Lower lobe of right lung (tissue), 2 donors: ENCODE results near the gene SPC24. TPM values are rescaled to one million over a fixed set of nuclear protein-coding genes. Genes with fewer than 3 reads are reported as not detected.

ENCODE experiments used
- ATAC-seq, 2 donors: fragments of 200-7000 bp; cut with Tn5 transposase; one replicate each; pipeline ENCODE4 v1.9.1; 2020 to 2022; ENCODE audit warnings: mild to moderate bottlenecking in 2 of 2, moderate library complexity in 2 of 2
- DNase-seq: peaks from one replicate; pipeline ENCODE4 v3.0.0-alpha.2; 2020
- H3K27ac ChIP-seq: fragments of 200-600 bp; one replicate; pipeline ENCODE4 v1.8.0; 2022
- H3K27me3 ChIP-seq: fragments of 200-600 bp; one replicate; pipeline ENCODE4 v1.8.0; 2022; ENCODE audit warnings: low read depth
- H3K36me3 ChIP-seq: fragments of 200-600 bp; one replicate; pipeline ENCODE4 v1.8.0; 2022; ENCODE audit warnings: mild to moderate bottlenecking
- H3K4me1 ChIP-seq: fragments of 200-600 bp; one replicate; pipeline ENCODE4 v1.8.0; 2022
- H3K4me3 ChIP-seq: fragments of 200-600 bp; one replicate; pipeline ENCODE4 v1.8.0; 2022; ENCODE audit warnings: mild to moderate bottlenecking
- H3K9me3 ChIP-seq: fragments of 200-600 bp; one replicate; pipeline ENCODE4 v1.8.0; 2022
- intact Hi-C: fragments of 100-400 bp; cut with DNase I; formaldehyde crosslinking; loops from one replicate; pipeline ENCODE4 v1.11.0; 2022
- total RNA-seq: library from RNA; stranded (reverse); fragmentation: NEBNext Ultra II Directional; extraction: Animal tissue kit (Norgen Biotek cat#: 25700); gene quantifications from one replicate; pipeline ENCODE4 v1.2.1, GENCODE V29; 2021
- TF ChIP-seq, protein P1 (sequence below): fragments of 200-600 bp; IDR thresholded peaks from one replicate; pipeline ENCODE4 v1.8.0; 2022; ENCODE audit warnings: antibody characterized with exemption, mild to moderate bottlenecking
- donor health status: DM: no; HTN: yes; CAD: no; lungs with severe emphysema.

Gene SPC24
- total RNA-seq, 1 donor from 2014 or later: 1.8 TPM

DNA sequence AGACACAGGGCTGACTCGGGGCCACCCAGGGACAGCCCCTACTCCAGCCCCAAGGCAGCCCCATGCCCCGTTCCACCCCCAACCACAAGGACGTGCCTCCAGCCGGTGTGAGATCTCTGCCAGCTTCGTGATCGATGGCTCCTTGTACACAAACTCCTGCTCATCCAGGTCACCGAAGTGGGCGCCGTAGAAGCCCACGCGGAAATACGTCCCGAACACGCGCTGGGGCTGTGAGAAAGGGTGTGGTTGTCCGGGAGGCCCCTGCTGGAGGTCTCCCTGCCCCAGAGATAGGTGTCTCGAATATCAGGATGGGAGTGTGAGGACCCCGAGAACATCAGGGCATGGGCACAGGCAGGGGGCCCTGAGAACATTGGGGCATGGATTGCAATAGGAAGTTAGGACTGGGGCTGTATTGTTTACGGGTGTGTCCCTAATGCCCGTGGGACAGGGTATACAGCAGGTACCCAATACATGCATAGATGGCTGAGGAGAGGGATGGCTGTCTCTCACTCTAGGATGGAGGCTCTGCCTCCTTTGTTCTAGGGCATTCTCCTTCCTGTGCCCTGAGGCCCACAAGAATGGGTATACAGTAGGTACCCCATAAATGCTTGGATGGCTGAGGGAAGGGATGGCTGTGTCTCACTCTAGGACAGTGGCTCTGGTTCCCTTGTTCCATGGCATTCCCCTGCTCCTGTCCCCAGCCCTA is 47.1 kb upstream of the SPC24 start:
- H3K4me1 ChIP-seq: peaks cover 34% of the 10 kb centered on the region
- ATAC-seq (no peak), DNase-seq (no peak)
- H3K4me3 ChIP-seq: no peak overlapping the region
- peaks cover 48% of the 10 kb centered on the region for H3K36me3 ChIP-seq
- H3K9me3 ChIP-seq: no peaks in the 10 kb centered on the region
- H3K27ac ChIP-seq: peak overlapping the region; percentile 76
- TF ChIP-seq, protein P1, sequence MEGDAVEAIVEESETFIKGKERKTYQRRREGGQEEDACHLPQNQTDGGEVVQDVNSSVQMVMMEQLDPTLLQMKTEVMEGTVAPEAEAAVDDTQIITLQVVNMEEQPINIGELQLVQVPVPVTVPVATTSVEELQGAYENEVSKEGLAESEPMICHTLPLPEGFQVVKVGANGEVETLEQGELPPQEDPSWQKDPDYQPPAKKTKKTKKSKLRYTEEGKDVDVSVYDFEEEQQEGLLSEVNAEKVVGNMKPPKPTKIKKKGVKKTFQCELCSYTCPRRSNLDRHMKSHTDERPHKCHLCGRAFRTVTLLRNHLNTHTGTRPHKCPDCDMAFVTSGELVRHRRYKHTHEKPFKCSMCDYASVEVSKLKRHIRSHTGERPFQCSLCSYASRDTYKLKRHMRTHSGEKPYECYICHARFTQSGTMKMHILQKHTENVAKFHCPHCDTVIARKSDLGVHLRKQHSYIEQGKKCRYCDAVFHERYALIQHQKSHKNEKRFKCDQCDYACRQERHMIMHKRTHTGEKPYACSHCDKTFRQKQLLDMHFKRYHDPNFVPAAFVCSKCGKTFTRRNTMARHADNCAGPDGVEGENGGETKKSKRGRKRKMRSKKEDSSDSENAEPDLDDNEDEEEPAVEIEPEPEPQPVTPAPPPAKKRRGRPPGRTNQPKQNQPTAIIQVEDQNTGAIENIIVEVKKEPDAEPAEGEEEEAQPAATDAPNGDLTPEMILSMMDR: no peak
- intact Hi-C loops: loop anchor here (5.0 kb wide), 1 partner anchor 65 kb away; no protein-coding TSS in a partner anchor
- H3K27me3 ChIP-seq: no peaks in the 10 kb centered on the region

DNA sequence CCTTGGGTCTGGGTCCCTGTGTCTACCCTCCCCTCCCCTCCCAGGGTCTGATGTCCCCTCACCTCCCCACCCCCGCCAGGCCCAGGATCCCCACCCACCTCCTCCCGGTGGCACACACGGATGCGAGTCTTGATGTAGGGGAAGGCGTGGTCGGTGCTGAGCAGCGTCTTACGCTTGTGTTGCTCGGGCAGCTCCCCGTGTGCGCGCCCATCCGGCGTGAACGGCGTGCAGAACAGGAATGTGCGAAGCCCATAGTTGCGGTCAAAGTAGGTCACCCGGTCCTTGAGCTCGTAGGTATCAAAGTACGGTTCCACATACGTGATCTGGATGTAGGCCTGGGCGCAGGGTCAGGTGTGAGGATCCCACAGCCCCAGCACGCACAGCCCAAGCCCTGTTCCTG is 46.2 kb upstream of the SPC24 start:
- Histone ChIP-seq H3K36me3 (peaks cover 39% of the 10 kb centered on the region), H3K27me3 (no peaks in the 10 kb centered on the region), H3K4me1 (peaks cover 35% of the 10 kb centered on the region), H3K27ac (no peak overlapping the region), H3K4me3 (no peak overlapping the region), H3K9me3 (no peaks in the 10 kb centered on the region)
- ATAC-seq (no peak), DNase-seq (no peak)
- TF ChIP-seq, protein P1: no peak
- intact Hi-C loops: loop anchor here (5.0 kb wide), 1 partner anchor 64 kb away; no protein-coding TSS in a partner anchor

DNA sequence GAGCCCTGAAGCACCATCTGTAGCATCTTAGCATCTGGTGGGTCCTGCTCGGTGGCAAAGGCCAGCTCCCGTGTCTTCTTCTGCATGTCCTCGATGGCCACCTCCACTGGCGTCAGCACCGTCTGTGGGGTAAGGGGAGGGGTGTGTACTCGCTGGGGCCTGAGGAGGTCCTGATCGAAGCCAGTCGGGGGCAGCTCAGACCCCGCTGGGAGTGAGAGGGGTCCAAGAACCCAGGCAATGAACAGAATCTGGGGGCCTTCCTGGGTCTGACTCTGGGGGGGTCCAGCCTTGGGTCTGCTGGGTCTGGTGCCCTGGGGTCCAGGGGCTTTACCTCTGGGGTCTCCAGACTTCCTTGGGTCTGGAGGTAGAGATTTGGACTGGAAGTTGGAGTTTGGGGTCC is 45.3 kb upstream of the SPC24 start:
- intact Hi-C loops: loop anchor here (5.0 kb wide), 1 partner anchor 64 kb away; no protein-coding TSS in a partner anchor
- Histone ChIP-seq H3K27ac (no peak overlapping the region), H3K4me3 (no peak overlapping the region), H3K27me3 (no peaks in the 10 kb centered on the region), H3K36me3 (peaks cover 31% of the 10 kb centered on the region), H3K4me1 (peaks cover 43% of the 10 kb centered on the region), H3K9me3 (no peaks in the 10 kb centered on the region)
- DNase-seq (no peak), ATAC-seq (no peak)
- TF ChIP-seq, protein P1: no peak

DNA sequence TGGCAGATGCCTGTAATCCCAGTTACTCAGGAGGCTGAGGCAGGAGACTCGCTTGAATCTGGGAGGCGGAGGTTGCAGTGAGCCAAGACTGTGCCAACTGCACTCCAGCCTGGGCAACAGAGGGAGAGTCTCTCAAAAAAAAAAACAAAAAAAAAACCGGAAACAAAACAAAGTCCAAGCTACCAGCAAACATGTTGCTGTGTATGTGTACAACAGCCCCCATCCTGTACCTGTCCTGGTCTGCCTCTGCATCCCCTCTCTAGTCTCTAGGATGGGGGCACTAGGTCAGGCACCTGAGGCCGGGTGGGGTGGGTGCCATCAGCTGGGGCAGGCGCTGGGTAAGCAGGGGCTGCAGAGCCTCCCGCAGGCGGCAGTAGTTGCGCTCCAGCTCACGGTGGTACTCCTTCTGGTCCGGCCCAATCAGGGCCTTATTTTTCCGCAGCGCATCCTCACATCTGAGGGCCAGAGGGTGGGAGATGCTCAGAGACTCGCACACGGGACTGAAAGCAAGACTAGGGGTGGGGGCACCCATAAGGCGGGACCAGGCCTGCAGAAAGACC is 44.5 kb upstream of the SPC24 start:
- DNase-seq (no peak), ATAC-seq (no peak)
- Histone ChIP-seq H3K27me3 (no peaks in the 10 kb centered on the region), H3K27ac (no peak overlapping the region), H3K4me3 (no peak overlapping the region), H3K36me3 (peaks cover 33% of the 10 kb centered on the region), H3K4me1 (peaks cover 52% of the 10 kb centered on the region), H3K9me3 (no peaks in the 10 kb centered on the region)
- intact Hi-C loops: loop anchor here (5.0 kb wide), 1 partner anchor 63 kb away; no protein-coding TSS in a partner anchor
- TF ChIP-seq, protein P1: no peak

DNA sequence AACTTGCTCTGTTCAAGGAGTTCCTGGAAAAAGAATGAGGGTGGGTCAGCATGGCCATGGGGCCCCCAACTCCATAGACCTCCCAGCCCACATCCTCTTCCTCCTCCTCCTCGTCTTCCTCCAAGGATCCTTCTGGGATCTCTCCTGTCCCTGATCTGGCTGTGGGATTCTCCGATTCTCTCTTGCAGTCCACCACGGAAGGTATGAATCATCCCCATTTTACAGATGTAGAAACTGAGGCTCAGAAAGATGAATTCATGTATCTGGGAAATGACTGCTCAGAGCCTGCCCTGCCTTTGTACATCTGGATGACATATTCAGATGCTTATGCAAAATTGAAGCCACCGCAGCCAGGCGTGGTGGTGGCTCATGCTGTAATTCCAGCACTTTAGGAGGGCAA is 43.9 kb upstream of the SPC24 start:
- peaks cover 57% of the 10 kb centered on the region for H3K4me1 ChIP-seq
- TF ChIP-seq, protein P1: no peak
- no peak overlapping the region for H3K4me3 ChIP-seq
- H3K27me3 ChIP-seq: no peaks in the 10 kb centered on the region
- H3K9me3 ChIP-seq: no peaks in the 10 kb centered on the region
- no peak for DNase-seq
- H3K27ac ChIP-seq: no peak overlapping the region
- intact Hi-C loops: no loop called here
- H3K36me3 ChIP-seq: peaks cover 36% of the 10 kb centered on the region
- no peak for ATAC-seq
